ENCODE data around the gene RHOT1.

Gene RHOT1

DNA sequence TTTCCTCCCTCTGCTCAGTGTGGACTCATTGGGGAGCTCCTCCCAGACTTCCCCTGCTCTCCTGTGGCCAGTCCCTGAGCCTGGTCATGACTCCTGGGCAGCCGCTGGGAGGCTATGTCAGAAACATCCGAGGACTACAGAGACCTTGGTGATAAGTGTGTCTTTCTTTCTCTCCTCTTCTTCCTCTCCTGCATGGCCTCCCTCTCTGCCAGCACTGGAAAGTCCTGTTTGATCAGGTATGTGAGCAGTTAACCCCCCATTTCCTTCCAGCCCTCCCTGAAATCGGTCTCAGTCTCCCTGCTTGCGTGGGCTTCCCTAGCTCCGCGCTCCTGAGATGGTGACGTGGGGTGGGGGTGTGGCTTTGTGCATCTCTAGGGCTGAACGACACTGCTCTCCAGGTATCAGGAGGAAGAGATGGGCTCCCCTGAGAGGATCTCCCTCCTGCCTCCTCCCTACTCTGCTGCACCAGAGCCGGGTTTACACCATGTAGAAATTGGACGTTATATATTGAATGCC is 125.4 kb downstream of the RHOT1 start:
- TF ChIP-seq, protein P1, sequence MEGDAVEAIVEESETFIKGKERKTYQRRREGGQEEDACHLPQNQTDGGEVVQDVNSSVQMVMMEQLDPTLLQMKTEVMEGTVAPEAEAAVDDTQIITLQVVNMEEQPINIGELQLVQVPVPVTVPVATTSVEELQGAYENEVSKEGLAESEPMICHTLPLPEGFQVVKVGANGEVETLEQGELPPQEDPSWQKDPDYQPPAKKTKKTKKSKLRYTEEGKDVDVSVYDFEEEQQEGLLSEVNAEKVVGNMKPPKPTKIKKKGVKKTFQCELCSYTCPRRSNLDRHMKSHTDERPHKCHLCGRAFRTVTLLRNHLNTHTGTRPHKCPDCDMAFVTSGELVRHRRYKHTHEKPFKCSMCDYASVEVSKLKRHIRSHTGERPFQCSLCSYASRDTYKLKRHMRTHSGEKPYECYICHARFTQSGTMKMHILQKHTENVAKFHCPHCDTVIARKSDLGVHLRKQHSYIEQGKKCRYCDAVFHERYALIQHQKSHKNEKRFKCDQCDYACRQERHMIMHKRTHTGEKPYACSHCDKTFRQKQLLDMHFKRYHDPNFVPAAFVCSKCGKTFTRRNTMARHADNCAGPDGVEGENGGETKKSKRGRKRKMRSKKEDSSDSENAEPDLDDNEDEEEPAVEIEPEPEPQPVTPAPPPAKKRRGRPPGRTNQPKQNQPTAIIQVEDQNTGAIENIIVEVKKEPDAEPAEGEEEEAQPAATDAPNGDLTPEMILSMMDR (IDR thresholded peaks at IDR 0.05; ENCODE audit: extremely low read depth, missing control alignments) = no peak
- DNase-seq (ENCODE audit: low spot score) = no peak

DNA sequence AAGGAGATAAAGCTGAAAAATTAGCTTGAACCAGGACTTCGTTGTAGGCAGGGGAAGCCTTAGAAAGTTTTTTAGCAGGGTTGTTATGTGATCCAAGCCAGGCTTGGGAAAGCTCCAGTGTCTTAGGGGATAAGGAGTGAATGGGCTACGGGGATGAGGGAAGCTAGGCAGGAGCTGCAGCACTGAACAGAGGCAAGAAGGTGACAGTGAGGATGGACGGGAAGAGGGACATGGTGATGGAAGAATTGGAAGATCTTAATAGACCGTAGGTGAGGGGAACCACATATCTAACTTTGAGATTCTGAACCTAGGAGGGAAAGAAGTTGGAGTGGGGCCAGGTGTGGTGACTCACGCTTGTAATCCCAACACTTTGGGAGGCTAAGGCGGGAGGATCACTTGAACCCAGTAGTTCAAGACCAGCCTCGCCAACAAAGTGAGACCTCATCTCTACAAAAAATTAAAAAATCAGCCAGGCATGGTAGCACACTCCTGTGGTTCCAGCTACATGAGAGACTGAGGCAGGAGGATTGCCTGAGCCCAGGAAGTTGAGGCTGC is 126.5 kb downstream of the RHOT1 start:
- no peak for DNase-seq (ENCODE audit: low spot score)
- TF ChIP-seq, protein P1 (IDR thresholded peaks at IDR 0.05; ENCODE audit: extremely low read depth, missing control alignments) = no peak

DNA sequence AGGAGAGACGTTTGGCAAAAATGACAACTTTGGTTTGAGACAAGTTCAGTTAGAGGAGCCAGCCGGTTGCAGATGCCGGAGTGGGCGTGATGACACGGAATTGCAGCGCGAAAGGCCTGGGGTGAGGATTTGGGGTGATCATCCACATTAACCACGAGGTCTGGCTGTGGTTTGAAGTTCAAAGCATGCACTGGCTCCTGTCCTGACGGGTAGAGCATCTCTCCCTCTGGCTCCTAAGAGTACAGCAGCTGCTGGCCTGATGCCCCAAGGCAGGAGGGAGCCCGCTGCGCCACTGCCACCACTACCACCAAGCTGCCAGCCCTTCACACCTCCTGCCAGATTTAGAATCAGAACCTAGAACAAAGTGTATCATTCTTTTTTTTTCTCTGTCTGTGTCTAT is 127.1 kb downstream of the RHOT1 start:
- no peak for DNase-seq (ENCODE audit: low spot score)
- TF ChIP-seq, protein P1 (IDR thresholded peaks at IDR 0.05; ENCODE audit: extremely low read depth, missing control alignments) = no peak

DNA sequence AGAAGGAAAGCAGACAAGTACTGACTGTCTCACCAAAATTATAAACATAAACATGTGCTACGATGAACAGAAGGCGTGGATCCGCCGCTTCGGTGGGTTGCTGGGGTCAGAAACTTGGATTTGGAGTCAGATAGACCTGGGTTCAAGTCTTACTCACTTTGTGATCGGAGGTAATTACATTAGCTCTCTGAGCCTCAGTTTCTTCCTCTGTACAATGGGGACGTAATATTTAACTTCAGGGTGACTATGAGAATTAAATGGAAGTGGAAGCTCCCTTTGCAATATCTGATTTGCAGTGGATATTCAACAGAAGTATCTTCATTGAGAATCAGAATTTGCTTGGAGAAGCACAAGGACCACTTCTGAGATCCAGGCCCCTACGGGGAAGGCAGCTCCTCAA is 129.5 kb downstream of the RHOT1 start:
- TF ChIP-seq, protein P1 (IDR thresholded peaks at IDR 0.05; ENCODE audit: extremely low read depth, missing control alignments) = no peak
- no peak for DNase-seq (ENCODE audit: low spot score)

DNA sequence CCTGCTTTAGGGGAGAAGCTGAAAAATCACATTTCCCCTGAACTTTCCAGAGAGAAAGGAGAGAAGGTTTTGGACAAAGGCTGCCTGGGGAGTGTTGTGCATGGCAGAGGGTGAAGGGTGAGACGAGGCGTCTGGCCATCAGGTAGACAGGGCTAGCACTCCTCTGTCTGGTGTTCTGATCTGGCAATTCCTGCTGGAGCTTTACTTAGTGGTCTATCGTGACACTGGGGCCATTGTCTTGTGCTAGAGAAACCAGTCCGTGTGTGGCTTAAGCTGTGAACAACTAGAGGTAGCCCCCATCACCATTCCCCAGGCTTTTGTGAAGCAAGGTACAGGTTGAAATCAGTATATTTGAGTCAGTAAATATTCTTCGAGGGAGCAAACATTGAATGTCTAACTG is 131.8 kb downstream of the RHOT1 start:
- DNase-seq (ENCODE audit: low spot score) = no peak
- TF ChIP-seq, protein P1 (IDR thresholded peaks at IDR 0.05; ENCODE audit: extremely low read depth, missing control alignments) = no peak

DNA sequence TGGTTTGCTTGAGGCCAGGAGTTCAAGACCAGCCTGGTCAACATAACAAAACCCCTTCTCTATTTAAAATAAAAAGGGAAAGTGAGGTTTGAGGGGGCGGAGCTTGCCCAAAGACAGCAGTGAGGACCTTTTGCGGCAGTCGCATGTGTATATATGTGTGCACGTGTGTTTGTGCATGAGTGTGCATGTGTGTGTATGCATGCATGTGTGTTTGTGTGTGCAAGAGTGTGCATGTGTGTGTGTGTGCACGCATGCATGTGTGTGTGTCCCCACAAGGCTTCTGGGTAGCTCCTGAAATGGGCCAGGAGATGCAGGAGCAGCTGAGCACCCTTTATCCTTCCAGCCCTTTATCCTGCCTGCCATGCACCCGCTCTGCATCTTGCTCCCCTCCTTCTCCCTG is 132.3 kb downstream of the RHOT1 start:
- no peak for DNase-seq (ENCODE audit: low spot score)
- TF ChIP-seq, protein P1 (IDR thresholded peaks at IDR 0.05; ENCODE audit: extremely low read depth, missing control alignments) = no peak
